GM23248 (cell line): ENCODE measurements around the gene SERPINA4.

ENCODE experiments used
- EZH2 ChIP-seq: fragments of 200-600 bp; sonication (generic); IDR thresholded peaks from 2 replicates; pipeline ENCODE4 v1.6.1; 2018; ENCODE audit warnings: antibody characterized with exemption, mild to moderate bottlenecking; ENCODE audit not compliant: insufficient read depth, poor library complexity, severe bottlenecking
- EZH2phosphoT487 ChIP-seq: fragments of 200-600 bp; sonication (generic); IDR thresholded peaks from 2 replicates; pipeline ENCODE4 v1.6.1; 2018; ENCODE audit warnings: antibody characterized with exemption, moderate library complexity, mild to moderate bottlenecking, low read depth; ENCODE audit not compliant: insufficient read depth

GRCh38 chr14:94515426-94515825, 45.8 kb upstream of the SERPINA4 start:
- no peak for TF ChIP-seq EZH2
- no peak for TF ChIP-seq EZH2phosphoT487
